Neural cell (in vitro differentiated cells): ENCODE results near the gene CHD1.

Experiments
- EP300 ChIP-seq: fragments of 450-650 bp; conservative IDR thresholded peaks from 2 replicates; pipeline ENCODE4 v1.6.1; 2014; ENCODE audit warnings: antibody characterized with exemption, mild to moderate bottlenecking, moderate library complexity; ENCODE audit not compliant: poor library complexity, severe bottlenecking
- EZH2 ChIP-seq: fragments of 200-600, 300-800 bp; shearing (Covaris generic), sonication (generic); IDR thresholded peaks from 2 replicates; pipeline ENCODE4 v1.6.1; 2014; ENCODE audit warnings: antibody characterized with exemption, low read length, borderline replicate concordance, mild to moderate bottlenecking; ENCODE audit not compliant: insufficient read depth, poor library complexity, severe bottlenecking
- MXI1 ChIP-seq: fragments of 450-650 bp; conservative IDR thresholded peaks from 2 replicates; pipeline ENCODE4 v1.6.1; 2014; ENCODE audit warnings: antibody characterized with exemption, mild to moderate bottlenecking; ENCODE audit not compliant: poor library complexity, severe bottlenecking
- POLR2AphosphoS5 ChIP-seq: IDR thresholded peaks from 2 replicates; pipeline ENCODE4 v1.6.1; 2012
- RAD21 ChIP-seq: fragments of 450-650 bp; conservative IDR thresholded peaks from 2 replicates; pipeline ENCODE4 v1.6.1; 2014; ENCODE audit warnings: antibody characterized with exemption, mild to moderate bottlenecking, moderate library complexity
- REST ChIP-seq: IDR thresholded peaks from 2 replicates; pipeline ENCODE4 v1.6.1; 2012; ENCODE audit warnings: borderline replicate concordance
- SMC3 ChIP-seq: fragments of 450-650 bp; conservative IDR thresholded peaks from 2 replicates; pipeline ENCODE4 v1.6.1; 2014; ENCODE audit warnings: antibody characterized with exemption, mild to moderate bottlenecking, moderate library complexity; ENCODE audit not compliant: poor library complexity
- TAF1 ChIP-seq: IDR thresholded peaks from 2 replicates; pipeline ENCODE4 v1.6.1; 2012; ENCODE audit warnings: low read depth
- TF ChIP-seq, protein P1 (sequence below): fragments of 450-650 bp; IDR thresholded peaks from 2 replicates; pipeline ENCODE4 v1.5.1; 2014; ENCODE audit warnings: antibody characterized with exemption, mild to moderate bottlenecking, moderate library complexity; ENCODE audit not compliant: poor library complexity, severe bottlenecking

DNA sequence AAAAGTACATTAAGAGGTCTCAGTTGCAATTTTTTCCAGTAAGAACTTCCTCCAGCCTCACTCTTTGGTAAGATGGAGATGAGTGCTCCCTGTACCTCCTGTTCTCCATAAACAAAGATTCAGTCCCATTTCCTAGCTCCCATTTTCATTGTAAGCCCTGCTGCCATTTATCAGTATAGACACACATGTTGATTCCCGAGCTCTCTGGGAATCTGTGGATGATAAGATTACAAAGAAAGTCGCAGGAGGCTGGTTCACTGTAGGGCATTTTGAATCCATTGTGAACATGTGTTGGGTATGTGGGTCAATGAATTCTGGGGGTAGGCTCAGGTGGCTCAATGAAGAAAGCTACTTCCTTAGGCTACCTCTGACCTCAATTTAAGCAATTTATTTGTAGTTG, 118.6 kb downstream of the CHD1 start:
- TF ChIP-seq MXI1 (no peak), RAD21 (no peak), POLR2AphosphoS5 (no peak), EZH2 (no peak), REST (no peak), EP300 (no peak), TAF1 (no peak), SMC3 (no peak)
- TF ChIP-seq, protein P1, sequence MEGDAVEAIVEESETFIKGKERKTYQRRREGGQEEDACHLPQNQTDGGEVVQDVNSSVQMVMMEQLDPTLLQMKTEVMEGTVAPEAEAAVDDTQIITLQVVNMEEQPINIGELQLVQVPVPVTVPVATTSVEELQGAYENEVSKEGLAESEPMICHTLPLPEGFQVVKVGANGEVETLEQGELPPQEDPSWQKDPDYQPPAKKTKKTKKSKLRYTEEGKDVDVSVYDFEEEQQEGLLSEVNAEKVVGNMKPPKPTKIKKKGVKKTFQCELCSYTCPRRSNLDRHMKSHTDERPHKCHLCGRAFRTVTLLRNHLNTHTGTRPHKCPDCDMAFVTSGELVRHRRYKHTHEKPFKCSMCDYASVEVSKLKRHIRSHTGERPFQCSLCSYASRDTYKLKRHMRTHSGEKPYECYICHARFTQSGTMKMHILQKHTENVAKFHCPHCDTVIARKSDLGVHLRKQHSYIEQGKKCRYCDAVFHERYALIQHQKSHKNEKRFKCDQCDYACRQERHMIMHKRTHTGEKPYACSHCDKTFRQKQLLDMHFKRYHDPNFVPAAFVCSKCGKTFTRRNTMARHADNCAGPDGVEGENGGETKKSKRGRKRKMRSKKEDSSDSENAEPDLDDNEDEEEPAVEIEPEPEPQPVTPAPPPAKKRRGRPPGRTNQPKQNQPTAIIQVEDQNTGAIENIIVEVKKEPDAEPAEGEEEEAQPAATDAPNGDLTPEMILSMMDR = no peak
